Keratinocyte (primary cell): ENCODE measurements around the gene RBP4. TPM values are rescaled to one million over a fixed set of nuclear protein-coding genes. Genes with fewer than 3 reads are reported as not detected.
"Not testable (repeated sequence)": the region's sequence is repeated elsewhere in the genome, so short reads cannot be mapped to it uniquely, and the experiment has no call there.

Experiments
- DNase-seq: peaks from one replicate; pipeline ENCODE4 v3.0.0-alpha.2; 2011; ENCODE audit warnings: low read depth, missing footprints, low spot score
- FAIRE-seq: peaks from 2 replicates; lab custom pipeline; 2011; peaks lifted over from hg19 to GRCh38; lab: Jason Lieb, UNC
- H2AFZ ChIP-seq: 2 replicates; pipeline ENCODE4 v1.6.0; 2012; ENCODE audit warnings: low read length, control low read depth, inconsistent platforms; ENCODE audit not compliant: control insufficient read depth
- H3K27ac ChIP-seq: 2 replicates; pipeline ENCODE4 v1.5.1; 2011; ENCODE audit warnings: low read length; ENCODE audit not compliant: control insufficient read depth, insufficient read depth
- H3K27me3 ChIP-seq: 3 replicates; pipeline ENCODE4 v1.6.0; 2011; ENCODE audit warnings: low read length; ENCODE audit not compliant: control insufficient read depth, insufficient read depth; ENCODE audit errors: extremely low read depth
- H3K36me3 ChIP-seq, 2 experiments: 2 replicates in 1 of 2; 3 replicates in 1 of 2; pipeline ENCODE4 v1.5.1; 2011; ENCODE audit warnings: low read length in 2 of 2, mild to moderate bottlenecking in 1 of 2; ENCODE audit not compliant: control insufficient read depth in 2 of 2, insufficient read depth in 2 of 2; ENCODE audit errors: extremely low read depth in 1 of 2
- H3K4me1 ChIP-seq: 3 replicates; pipeline ENCODE4 v1.5.1; 2011; ENCODE audit warnings: low read length; ENCODE audit not compliant: control insufficient read depth, insufficient read depth; ENCODE audit errors: extremely low read depth
- H3K4me2 ChIP-seq: 3 replicates; pipeline ENCODE4 v1.6.0; 2011; ENCODE audit warnings: low read depth, low read length; ENCODE audit not compliant: control insufficient read depth, insufficient read depth; ENCODE audit errors: extremely low read depth
- H3K4me3 ChIP-seq, 3 experiments: fragments of 200-600 bp in 1 of 3; sonication (generic) in 1 of 3; 2 replicates in 2 of 3; 3 replicates in 1 of 3; pipeline ENCODE4 v1.5.1; 2011 to 2016; ENCODE audit warnings: low read length in 3 of 3, mild to moderate bottlenecking in 3 of 3, control low read depth in 2 of 3, inconsistent platforms in 1 of 3, low read depth in 1 of 3, mixed read lengths in 1 of 3, mixed run types in 1 of 3, moderate library complexity in 1 of 3; ENCODE audit not compliant: control insufficient read depth in 2 of 3, insufficient read depth in 2 of 3; ENCODE audit errors: extremely low read depth in 1 of 3
- H3K79me2 ChIP-seq: 2 replicates; pipeline ENCODE4 v1.6.0; 2012; ENCODE audit warnings: low read length; ENCODE audit not compliant: control insufficient read depth, insufficient read depth
- H3K9ac ChIP-seq: 3 replicates; pipeline ENCODE4 v1.6.0; 2011; ENCODE audit warnings: low read length; ENCODE audit not compliant: control insufficient read depth, insufficient read depth; ENCODE audit errors: extremely low read depth
- H3K9me1 ChIP-seq: 3 replicates; pipeline ENCODE4 v1.6.0; 2011; ENCODE audit warnings: low read length; ENCODE audit not compliant: control insufficient read depth, insufficient read depth; ENCODE audit errors: extremely low read depth
- H3K9me3 ChIP-seq: 2 replicates; pipeline ENCODE4 v1.5.1; 2012; ENCODE audit warnings: low read depth, low read length; ENCODE audit not compliant: control insufficient read depth
- H4K20me1 ChIP-seq: 3 replicates; pipeline ENCODE4 v1.6.0; 2011; ENCODE audit warnings: low read length; ENCODE audit not compliant: control insufficient read depth, insufficient read depth; ENCODE audit errors: extremely low read depth
- EZH2 ChIP-seq: IDR thresholded peaks from one replicate; pipeline ENCODE4 v1.6.1; 2012; ENCODE audit warnings: inconsistent platforms, mild to moderate bottlenecking, low read length, moderate library complexity
- dilution Hi-C: fragments of 300-500 bp; cut with MboI; formaldehyde crosslinking; loops from one replicate; pipeline ENCODE4 v1.7.0; 2020; ENCODE audit warnings: low sequenced_read_pairs; ENCODE audit not compliant: extremely low pct_ligation_motif_present
- polyA plus RNA-seq, 5 experiments: library from polyadenylated mRNA; depleted of rRNA in 3 of 5; stranded (reverse) in 3 of 5; stranded (forward) in 1 of 5; unstranded in 1 of 5; fragments of >200 nt; gene quantifications; 1 replicate in 1 of 5; 2 replicates in 3 of 5; 3 replicates in 1 of 5; pipeline versions ENCODE4 v1.2.1 to v1.2.3, GENCODE V29; 2011 to 2012; ENCODE audit warnings: missing spikeins in 2 of 5, low read depth in 1 of 5, low replicate concordance in 1 of 5
- TF ChIP-seq, protein P1 (sequence below), 3 experiments: IDR thresholded peaks in 1 of 3; conservative IDR thresholded peaks in 1 of 3; optimal IDR thresholded peaks in 1 of 3; 2 replicates in 2 of 3; 3 replicates in 1 of 3; pipeline versions ENCODE3 to v1.5.1; 2011; ENCODE audit warnings: low read length in 3 of 3, mild to moderate bottlenecking in 3 of 3, moderate library complexity in 2 of 3, control low read depth in 1 of 3, inconsistent platforms in 1 of 3; ENCODE audit not compliant: insufficient read depth in 2 of 3; ENCODE audit errors: extremely low read depth in 1 of 3

RBP4 gene
- polyA plus RNA-seq, 1 donor (not counting 4 experiments of a cell fraction or from before 2014, with no cell fraction given) = not detected

DNA sequence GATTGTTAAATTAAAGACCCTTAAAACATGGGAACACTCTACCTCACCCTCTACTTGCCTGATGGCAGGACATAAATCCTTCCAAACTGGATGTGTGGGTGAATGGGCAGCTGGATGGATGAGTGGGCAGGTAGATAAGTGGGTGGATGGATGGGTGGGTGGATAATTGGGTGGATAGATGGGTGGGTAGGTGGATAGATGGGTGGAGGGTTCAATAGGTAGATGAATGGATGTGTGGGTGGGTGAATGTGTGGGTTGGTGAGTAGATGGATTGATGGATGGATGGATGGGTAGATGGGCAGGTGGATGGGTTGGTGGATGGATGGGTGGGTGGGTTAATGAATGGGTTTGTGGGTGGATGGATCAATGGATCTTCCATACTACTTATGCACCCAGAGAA lies 53.5 kb downstream of the RBP4 start:
- TF ChIP-seq, protein P1, sequence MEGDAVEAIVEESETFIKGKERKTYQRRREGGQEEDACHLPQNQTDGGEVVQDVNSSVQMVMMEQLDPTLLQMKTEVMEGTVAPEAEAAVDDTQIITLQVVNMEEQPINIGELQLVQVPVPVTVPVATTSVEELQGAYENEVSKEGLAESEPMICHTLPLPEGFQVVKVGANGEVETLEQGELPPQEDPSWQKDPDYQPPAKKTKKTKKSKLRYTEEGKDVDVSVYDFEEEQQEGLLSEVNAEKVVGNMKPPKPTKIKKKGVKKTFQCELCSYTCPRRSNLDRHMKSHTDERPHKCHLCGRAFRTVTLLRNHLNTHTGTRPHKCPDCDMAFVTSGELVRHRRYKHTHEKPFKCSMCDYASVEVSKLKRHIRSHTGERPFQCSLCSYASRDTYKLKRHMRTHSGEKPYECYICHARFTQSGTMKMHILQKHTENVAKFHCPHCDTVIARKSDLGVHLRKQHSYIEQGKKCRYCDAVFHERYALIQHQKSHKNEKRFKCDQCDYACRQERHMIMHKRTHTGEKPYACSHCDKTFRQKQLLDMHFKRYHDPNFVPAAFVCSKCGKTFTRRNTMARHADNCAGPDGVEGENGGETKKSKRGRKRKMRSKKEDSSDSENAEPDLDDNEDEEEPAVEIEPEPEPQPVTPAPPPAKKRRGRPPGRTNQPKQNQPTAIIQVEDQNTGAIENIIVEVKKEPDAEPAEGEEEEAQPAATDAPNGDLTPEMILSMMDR (optimal IDR thresholded peaks at IDR 0.05 in 1 of 3, IDR thresholded peaks at IDR 0.05 in 1 of 3, conservative IDR thresholded peaks at IDR 0.05 in 1 of 3; ENCODE audit: extremely low read depth in 1 of 3, insufficient read depth in 2 of 3, low read length in 3 of 3) = no peak
- no peak for TF ChIP-seq EZH2
- no peak overlapping the region for H2AFZ ChIP-seq

DNA sequence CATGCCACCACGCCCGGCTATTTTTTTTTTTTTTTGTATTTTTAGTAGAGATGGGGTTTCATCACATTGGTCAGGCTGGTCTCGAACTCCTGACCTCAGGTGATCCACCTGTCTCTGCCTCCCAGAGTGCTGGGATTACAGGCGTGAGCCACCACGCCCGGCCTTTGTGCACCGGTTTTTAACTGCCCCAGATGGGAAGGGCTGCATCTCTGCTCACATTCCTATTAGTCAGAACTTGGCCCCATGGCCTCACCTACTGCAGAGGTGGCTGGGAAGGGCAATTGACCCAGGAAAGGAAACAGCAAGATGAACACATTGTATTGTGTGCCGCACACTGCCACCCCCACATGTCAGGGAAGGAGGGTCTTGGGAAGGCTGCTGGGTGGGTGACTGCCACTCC lies 54.0 kb downstream of the RBP4 start:
- H3K27me3 ChIP-seq, H3K4me1 ChIP-seq, H3K79me2 ChIP-seq, H3K9me3 ChIP-seq, H3K4me3 ChIP-seq, H4K20me1 ChIP-seq, H3K27ac ChIP-seq, dilution Hi-C loops, H3K9me1 ChIP-seq, H3K4me2 ChIP-seq, H2AFZ ChIP-seq, H3K36me3 ChIP-seq, FAIRE-seq, DNase-seq, H3K9ac ChIP-seq: not testable (repeated sequence)

More for the DNA sequence above, 53.5 kb downstream of the RBP4 start:
- H3K4me2 ChIP-seq = no peak overlapping the region
- DNase-seq (no peak), FAIRE-seq (no peak)
- no peaks in the 10 kb centered on the region for H3K27me3 ChIP-seq
- H3K9me1 ChIP-seq = no peaks in the 10 kb centered on the region
- no peaks in the 10 kb centered on the region for H3K4me1 ChIP-seq
- no peaks in the 10 kb centered on the region for H4K20me1 ChIP-seq
- no peaks in the 10 kb centered on the region for H3K36me3 ChIP-seq
- no peaks in the 10 kb centered on the region for H3K79me2 ChIP-seq
- no peak overlapping the region for H3K27ac ChIP-seq
- no peak overlapping the region for H3K4me3 ChIP-seq
- no peak overlapping the region for H3K9ac ChIP-seq
- dilution Hi-C loops = no loop called here
- H3K9me3 ChIP-seq = no peaks in the 10 kb centered on the region

DNA sequence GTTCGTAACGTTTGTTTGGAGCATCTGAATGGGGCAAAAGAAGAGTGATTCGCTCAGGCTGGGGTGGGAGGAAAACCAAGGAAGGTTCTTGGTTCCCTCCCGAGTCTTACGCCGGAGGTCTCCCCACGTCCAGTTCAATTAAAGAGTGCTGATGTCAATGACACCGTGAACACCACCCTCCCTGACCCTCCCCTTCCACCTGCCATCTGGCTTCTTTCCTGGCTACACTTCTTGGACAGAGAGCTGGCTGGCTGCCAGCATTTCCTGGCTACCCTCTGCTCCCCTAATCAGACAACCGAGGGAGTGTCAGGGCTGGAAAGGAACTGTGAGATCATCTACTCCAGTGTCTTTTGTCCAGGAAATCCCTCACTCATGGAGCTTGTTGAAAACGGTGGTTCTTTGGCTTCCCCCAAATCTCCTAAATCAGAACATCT lies 58.7 kb downstream of the RBP4 start:
- no peaks in the 10 kb centered on the region for H3K36me3 ChIP-seq
- H3K27ac ChIP-seq = no peak overlapping the region
- H3K9me3 ChIP-seq = no peaks in the 10 kb centered on the region
- no peak for DNase-seq
- H4K20me1 ChIP-seq = no peaks in the 10 kb centered on the region
- no peak for TF ChIP-seq EZH2
- TF ChIP-seq, protein P1 (optimal IDR thresholded peaks at IDR 0.05 in 1 of 3, IDR thresholded peaks at IDR 0.05 in 1 of 3, conservative IDR thresholded peaks at IDR 0.05 in 1 of 3; ENCODE audit: extremely low read depth in 1 of 3, insufficient read depth in 2 of 3, low read length in 3 of 3) = no peak
- H3K4me2 ChIP-seq = no peak overlapping the region
- no peaks in the 10 kb centered on the region for H3K79me2 ChIP-seq
- no peaks in the 10 kb centered on the region for H3K27me3 ChIP-seq
- H2AFZ ChIP-seq = no peak overlapping the region
- H3K4me3 ChIP-seq = no peak overlapping the region
- no peaks in the 10 kb centered on the region for H3K9me1 ChIP-seq
- no peak overlapping the region for H3K9ac ChIP-seq
- dilution Hi-C loops = no loop called here
- no peak for FAIRE-seq
- no peaks in the 10 kb centered on the region for H3K4me1 ChIP-seq
